GM19455 (cell line): ENCODE data around the gene MCMBP.
A peak's percentile ranks its signal among the peaks of the same experiment; 100 is the strongest.

Experiments used
- ATAC-seq: cut with Tn5 transposase; IDR thresholded peaks from one replicate; pipeline ENCODE4 v1.9.1; 2021; ENCODE audit not compliant: unreplicated experiment

MCMBP gene

DNA sequence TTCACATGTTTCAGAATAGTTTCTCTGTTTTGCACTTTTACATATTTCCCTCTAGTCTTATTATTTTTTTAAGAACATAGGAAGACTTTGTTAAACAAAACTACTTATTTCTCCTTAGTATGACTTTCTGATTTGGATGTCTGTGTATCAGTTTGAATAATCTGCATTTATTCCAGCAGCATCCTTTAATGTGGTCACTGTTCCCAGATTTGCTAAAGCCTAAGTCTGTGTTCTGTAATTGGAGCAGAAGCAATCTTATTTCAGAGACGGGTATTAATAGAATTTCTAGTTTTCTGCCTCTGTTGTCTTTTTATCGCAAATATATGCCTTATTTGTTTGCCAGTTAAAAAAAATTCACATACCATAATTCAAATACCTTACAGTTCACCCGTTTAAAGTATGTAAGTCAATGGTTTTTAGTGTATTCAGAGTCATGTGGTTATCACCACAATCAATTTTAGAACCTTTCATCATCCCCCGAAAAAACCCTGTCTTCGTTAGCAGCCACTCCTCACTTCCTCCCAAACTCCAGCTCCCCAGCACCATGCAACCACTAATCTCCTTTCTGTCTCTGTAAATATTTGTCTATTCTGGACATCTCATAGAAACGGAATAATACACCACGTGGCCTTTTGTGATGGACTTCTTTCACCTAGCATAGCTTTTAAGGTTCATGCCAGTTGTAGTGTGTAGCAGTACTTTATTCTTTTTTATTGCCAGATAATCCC, 88.1 kb downstream of the MCMBP start:
- ATAC-seq: peak; percentile 57

DNA sequence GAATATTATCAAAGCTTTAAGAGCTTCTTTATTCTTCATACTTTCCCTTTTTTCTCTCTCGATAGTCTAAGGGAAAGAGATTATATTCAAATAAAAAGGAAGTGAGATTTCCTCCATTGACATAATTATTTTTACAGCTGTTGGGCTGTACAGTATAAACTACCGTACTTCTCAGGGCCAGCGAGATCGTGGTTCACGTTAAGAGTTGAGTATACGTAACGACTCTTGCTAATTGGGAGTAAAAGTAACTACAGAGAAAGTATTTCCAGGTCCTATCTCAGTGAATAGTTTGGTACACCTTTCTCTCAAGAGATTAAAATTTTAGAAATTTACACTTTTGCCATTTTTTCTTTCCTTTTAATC, 89.0 kb downstream of the MCMBP start:
- ATAC-seq: no peak

DNA sequence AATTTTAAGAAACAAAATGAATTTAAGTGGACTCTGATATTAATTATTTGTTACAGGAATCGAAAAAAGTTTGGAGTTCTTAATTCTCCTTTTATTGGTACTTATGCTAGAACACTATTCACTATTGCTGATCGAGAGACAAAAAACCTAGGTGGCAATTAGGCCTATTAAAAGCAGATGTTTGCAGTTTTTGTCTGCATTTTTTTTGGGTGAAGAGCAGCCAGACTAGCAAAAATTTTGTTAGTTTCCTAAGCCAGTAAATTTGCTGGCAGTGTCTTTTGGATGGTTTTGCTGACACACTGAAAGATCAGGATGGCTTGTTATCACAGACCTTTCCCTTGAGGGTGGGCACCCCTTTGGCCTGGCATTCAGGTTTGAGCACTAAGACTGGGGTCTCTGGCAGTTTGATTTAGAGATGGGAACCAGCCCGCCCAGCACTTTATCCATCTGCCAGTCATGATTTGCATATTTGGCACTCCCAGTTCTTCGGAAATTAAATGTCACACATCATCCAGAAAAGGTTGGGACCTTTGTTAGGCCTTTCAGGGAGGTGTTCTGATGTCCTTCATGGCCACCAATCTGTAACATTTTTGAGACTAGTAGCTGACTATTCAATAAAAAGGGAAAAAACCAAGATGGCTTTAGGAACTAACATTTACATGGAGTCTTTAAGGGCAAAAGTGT, 89.5 kb downstream of the MCMBP start:
- ATAC-seq: no peak

DNA sequence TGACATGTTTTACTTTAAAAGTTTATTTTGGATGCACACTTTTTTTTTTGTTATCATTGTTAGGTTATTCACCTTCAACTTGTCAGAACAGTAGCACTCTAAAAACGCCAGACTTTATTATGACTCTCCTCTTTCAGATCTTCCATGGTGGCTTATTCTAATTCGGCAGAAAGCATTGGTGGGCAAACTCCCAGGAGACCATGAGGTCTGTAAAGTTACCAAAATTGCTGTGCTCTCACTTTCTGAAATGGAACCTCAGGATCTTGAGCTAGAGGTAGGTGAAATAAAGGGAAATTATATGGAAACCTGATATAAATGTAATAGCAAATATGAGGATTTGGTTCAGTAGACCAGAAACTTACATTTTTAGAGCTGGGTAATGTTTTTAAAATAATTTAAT, 91.1 kb downstream of the MCMBP start:
- no peak for ATAC-seq

DNA sequence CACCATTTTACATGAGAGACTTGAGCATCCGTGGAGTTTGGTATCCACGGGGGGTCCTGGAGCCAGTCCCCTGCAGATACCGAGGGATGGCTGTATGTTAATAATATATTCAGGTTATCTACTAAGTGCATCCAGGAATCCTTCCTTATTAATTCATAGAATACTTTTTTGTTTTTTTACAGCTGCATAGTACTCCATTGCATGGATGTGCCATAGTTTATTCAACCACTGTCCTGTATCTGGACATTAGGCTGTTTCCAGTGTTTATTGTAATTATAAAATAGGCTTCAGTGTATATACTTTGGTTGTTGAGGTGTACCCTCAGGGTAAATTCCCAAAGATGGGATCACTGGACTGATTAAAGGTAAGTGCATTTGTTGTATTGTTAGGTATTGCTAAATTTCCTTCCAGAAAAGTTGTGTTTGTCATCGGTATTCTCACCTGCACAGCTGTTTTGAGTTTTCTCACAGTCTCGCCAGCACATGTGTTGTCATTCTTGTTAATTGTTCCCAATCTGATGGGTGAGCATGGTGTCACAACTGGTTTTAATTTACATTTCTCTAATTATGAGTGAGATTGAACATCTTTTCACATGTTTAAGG, 91.7 kb downstream of the MCMBP start:
- no peak for ATAC-seq
